Natural killer cell (primary cell): ENCODE data around the gene UXS1. TPM values are rescaled to one million over a fixed set of nuclear protein-coding genes. Genes with fewer than 3 reads are reported as not detected.
"Not testable (repeated sequence)": the region's sequence is repeated elsewhere in the genome, so short reads cannot be mapped to it uniquely, and the experiment has no call there.

ENCODE experiments used
- ATAC-seq, 3 donors: fragments of 150-1000 bp in 2 of 3; fragments of 200-7000 bp in 1 of 3; cut with Tn5 transposase; 1 replicate in 1 of 3; 2 replicates in 2 of 3; pipeline ENCODE4 v1.10.0; 2021; ENCODE audit warnings: mild to moderate bottlenecking in 2 of 3, moderate library complexity in 2 of 3
- DNase-seq, 2 donors: peaks; one replicate each; pipeline versions ENCODE4 v3.0.0 to v3.0.0-alpha.2; 2013 to 2021; ENCODE audit warnings: mixed read lengths in 1 of 2
- H3K27ac ChIP-seq: one replicate; pipeline ENCODE4 v1.5.1; 2013; ENCODE audit warnings: mild to moderate bottlenecking, low read length
- H3K27me3 ChIP-seq: one replicate; pipeline ENCODE4 v1.6.1; 2013; ENCODE audit warnings: low read length; ENCODE audit not compliant: control insufficient read depth, insufficient read depth
- H3K36me3 ChIP-seq: one replicate; pipeline ENCODE4 v1.6.1; 2013; ENCODE audit warnings: low read length; ENCODE audit not compliant: control insufficient read depth, insufficient read depth
- H3K4me1 ChIP-seq: one replicate; pipeline ENCODE4 v1.6.1; 2013; ENCODE audit warnings: low read length; ENCODE audit not compliant: control insufficient read depth, insufficient read depth
- H3K4me3 ChIP-seq: one replicate; pipeline ENCODE4 v1.5.1; 2013; ENCODE audit warnings: low read length
- H3K9me3 ChIP-seq: one replicate; pipeline ENCODE4 v1.6.1; 2013; ENCODE audit warnings: low read length; ENCODE audit not compliant: control insufficient read depth, insufficient read depth
- H3K27ac Mint-ChIP-seq, 2 donors: one replicate each; pipeline ENCODE4 v1.8.0; 2022; ENCODE audit warnings: mild to moderate bottlenecking in 2 of 2, mixed read lengths in 2 of 2, moderate library complexity in 1 of 2
- H3K27me3 Mint-ChIP-seq, 2 donors: one replicate each; pipeline ENCODE4 v1.8.0; 2022; ENCODE audit warnings: low read depth in 2 of 2, mixed read lengths in 2 of 2
- H3K36me3 Mint-ChIP-seq: one replicate; pipeline ENCODE4 v1.8.0; 2022; ENCODE audit warnings: mixed read lengths
- H3K4me1 Mint-ChIP-seq, 2 donors: one replicate each; pipeline ENCODE4 v1.8.0; 2022; ENCODE audit warnings: mixed read lengths in 2 of 2
- H3K4me3 Mint-ChIP-seq: one replicate; pipeline ENCODE4 v1.8.0; 2022; ENCODE audit warnings: mild to moderate bottlenecking, moderate library complexity, mixed read lengths
- H3K9me3 Mint-ChIP-seq, 2 donors: one replicate each; pipeline ENCODE4 v1.8.0; 2022; ENCODE audit warnings: mixed read lengths in 2 of 2
- WGBS: methylation state at CpG from one replicate; pipeline ENCODE4 v1.1.7; 2013; ENCODE audit warnings: missing lambda C conversion rate; ENCODE audit not compliant: insufficient coverage; 5-methylcytosine and 5-hydroxymethylcytosine counted together
- intact Hi-C: fragments of 100-400 bp; cut with micrococcal nuclease; formaldehyde crosslinking; loops from one replicate; pipeline ENCODE4 v1.14.2; 2022
- total RNA-seq, 4 donors: library from RNA; stranded (reverse); fragments of 120-200 nt in 1 of 4; gene quantifications; one replicate each; pipeline versions ENCODE4 v1.2.3 to v1.2.4, GENCODE V29; 2013 to 2022
- TF ChIP-seq, protein P1 (sequence below): fragments of 200-600 bp; IDR thresholded peaks from one replicate; pipeline ENCODE4 v1.8.0; 2022; ENCODE audit warnings: antibody characterized with exemption

Gene UXS1
- total RNA-seq, 3 donors from 2014 or later (not counting 1 experiment from before 2014, with no cell fraction given) = 36.3 to 60.4 (median 37.5) TPM

DNA sequence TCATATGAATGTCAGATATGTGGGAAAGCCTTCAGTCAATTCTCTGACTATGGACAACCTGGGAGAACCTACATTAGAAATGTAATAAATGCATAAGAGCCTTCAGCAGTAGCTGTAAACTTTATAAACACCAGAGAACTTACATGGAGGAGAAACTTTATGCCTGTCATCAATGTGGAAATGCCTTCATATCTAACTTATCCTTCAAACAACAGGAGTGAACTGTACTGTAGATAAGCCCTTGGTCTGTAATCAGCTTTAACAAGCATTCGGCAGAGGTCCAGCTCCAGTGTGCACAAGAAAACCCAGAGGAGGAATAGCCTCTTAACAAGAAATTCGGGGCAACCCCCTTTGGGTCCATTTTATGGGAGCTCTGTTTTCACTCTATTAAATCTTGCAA lies 14.8 kb upstream of the UXS1 start:
- H3K4me1 ChIP-seq = no peaks in the 10 kb centered on the region
- no peaks in the 10 kb centered on the region for H3K4me1 Mint-ChIP-seq

DNA sequence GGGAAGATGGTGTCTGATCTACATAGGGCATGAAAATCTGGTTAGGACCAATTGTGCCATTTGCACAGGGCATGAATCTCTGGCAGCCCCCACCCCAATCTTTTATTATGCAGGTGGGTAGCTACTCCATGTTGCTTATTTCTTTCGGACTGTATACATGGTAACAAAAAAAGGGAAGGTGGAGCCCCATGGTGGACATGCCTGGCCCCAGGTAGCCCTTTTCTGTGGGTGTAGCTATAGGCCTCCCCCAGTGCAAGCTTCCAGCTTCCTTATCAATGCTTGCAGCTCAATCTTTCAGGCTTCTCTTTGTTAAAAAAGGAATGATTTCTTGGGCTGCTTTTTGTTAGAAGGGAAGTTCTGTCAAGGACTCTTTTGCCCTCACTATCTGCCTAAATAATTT lies 14.3 kb upstream of the UXS1 start:
- Histone ChIP-seq H3K4me3 (no peak overlapping the region), H3K27me3 (no peaks in the 10 kb centered on the region), H3K27ac (no peak overlapping the region), H3K4me1 (no peaks in the 10 kb centered on the region), H3K9me3 (no peaks in the 10 kb centered on the region), H3K36me3 (no peaks in the 10 kb centered on the region)
- H3K27ac Mint-ChIP-seq = no peak overlapping the region
- peaks cover 0 to 6% of the 10 kb centered on the region in 2 donors for H3K27me3 Mint-ChIP-seq
- WGBS = 89% methylated on average over 1 of the region's 1 CpG
- H3K36me3 Mint-ChIP-seq = no peaks in the 10 kb centered on the region
- intact Hi-C loops = no loop called here
- no peaks in the 10 kb centered on the region for H3K9me3 Mint-ChIP-seq
- no peaks in the 10 kb centered on the region for H3K4me1 Mint-ChIP-seq
- ATAC-seq (no peak), DNase-seq (no peak)
- TF ChIP-seq, protein P1, sequence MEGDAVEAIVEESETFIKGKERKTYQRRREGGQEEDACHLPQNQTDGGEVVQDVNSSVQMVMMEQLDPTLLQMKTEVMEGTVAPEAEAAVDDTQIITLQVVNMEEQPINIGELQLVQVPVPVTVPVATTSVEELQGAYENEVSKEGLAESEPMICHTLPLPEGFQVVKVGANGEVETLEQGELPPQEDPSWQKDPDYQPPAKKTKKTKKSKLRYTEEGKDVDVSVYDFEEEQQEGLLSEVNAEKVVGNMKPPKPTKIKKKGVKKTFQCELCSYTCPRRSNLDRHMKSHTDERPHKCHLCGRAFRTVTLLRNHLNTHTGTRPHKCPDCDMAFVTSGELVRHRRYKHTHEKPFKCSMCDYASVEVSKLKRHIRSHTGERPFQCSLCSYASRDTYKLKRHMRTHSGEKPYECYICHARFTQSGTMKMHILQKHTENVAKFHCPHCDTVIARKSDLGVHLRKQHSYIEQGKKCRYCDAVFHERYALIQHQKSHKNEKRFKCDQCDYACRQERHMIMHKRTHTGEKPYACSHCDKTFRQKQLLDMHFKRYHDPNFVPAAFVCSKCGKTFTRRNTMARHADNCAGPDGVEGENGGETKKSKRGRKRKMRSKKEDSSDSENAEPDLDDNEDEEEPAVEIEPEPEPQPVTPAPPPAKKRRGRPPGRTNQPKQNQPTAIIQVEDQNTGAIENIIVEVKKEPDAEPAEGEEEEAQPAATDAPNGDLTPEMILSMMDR = no peak
- no peak overlapping the region for H3K4me3 Mint-ChIP-seq

More for the DNA sequence above, 14.8 kb upstream of the UXS1 start:
- no peak overlapping the region for H3K4me3 ChIP-seq
- DNase-seq = no peak
- TF ChIP-seq, protein P1 = no peak
- no peaks in the 10 kb centered on the region for H3K27me3 ChIP-seq
- ATAC-seq = no peak
- H3K36me3 Mint-ChIP-seq = no peaks in the 10 kb centered on the region
- H3K9me3 Mint-ChIP-seq = no peaks in the 10 kb centered on the region
- no peaks in the 10 kb centered on the region for H3K9me3 ChIP-seq
- H3K36me3 ChIP-seq = no peaks in the 10 kb centered on the region
- H3K27me3 Mint-ChIP-seq = peaks cover 0 to 6% of the 10 kb centered on the region in 2 donors
- intact Hi-C loops = no loop called here
- WGBS = 93% methylated on average over 2 of the region's 2 CpGs
- no peak overlapping the region for H3K27ac ChIP-seq
- H3K27ac Mint-ChIP-seq = no peak overlapping the region
- H3K4me3 Mint-ChIP-seq = no peak overlapping the region

DNA sequence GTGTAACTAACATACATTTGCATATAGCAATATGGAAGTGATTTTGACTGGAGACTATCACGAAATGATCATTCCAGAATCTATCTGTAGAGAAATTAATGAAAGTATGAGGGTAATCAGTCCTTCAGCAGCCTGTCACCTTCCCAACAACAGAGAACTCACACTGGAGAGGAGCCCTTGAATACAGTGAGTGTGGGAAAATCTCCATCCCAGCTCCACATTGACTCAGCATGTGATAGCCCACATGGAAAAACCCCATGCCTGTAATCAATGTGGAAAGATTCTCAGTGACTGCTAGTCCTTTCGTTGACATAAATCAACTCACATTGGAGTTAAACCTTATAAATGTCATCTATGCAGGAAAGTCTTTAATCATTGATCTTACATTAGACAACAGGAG lies 13.1 kb upstream of the UXS1 start:
- Mint-ChIP-seq H3K27me3 (peaks cover 0 to 6% of the 10 kb centered on the region in 2 donors), H3K27ac (no peak overlapping the region), H3K36me3 (no peaks in the 10 kb centered on the region), H3K4me3 (no peak overlapping the region), H3K9me3 (no peaks in the 10 kb centered on the region), H3K4me1 (no peaks in the 10 kb centered on the region)
- TF ChIP-seq, protein P1 = no peak
- intact Hi-C loops = no loop called here
- Histone ChIP-seq H3K9me3 (no peaks in the 10 kb centered on the region), H3K27ac (no peak overlapping the region), H3K4me3 (no peak overlapping the region), H3K4me1 (no peaks in the 10 kb centered on the region), H3K27me3 (no peaks in the 10 kb centered on the region), H3K36me3 (no peaks in the 10 kb centered on the region)
- 83% methylated on average over 1 of the region's 2 CpGs for WGBS
- DNase-seq (no peak), ATAC-seq (no peak)

DNA sequence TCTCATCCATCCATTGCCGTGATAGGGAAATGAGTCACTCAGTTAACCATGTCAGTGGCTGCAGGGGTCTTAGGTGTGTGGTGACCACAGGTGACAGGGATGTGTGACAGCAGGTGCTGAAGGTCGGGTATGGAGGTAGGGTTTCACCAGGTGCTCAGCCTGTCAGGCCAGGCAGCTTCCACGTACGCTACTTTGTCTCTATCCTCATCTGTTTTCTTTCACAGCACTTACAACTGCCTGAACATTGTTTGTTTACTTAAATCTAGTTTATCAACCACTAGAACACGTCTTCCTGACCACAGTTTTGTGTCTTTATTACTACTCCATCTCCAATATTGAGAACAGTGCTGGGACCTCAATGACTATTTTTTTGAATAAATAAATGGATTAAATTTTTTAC lies 11.4 kb upstream of the UXS1 start:
- Mint-ChIP-seq H3K4me3 (no peak overlapping the region), H3K27ac (no peak overlapping the region), H3K9me3 (no peaks in the 10 kb centered on the region), H3K36me3 (no peaks in the 10 kb centered on the region), H3K4me1 (no peaks in the 10 kb centered on the region), H3K27me3 (peaks cover 0 to 6% of the 10 kb centered on the region in 2 donors)
- intact Hi-C loops = no loop called here
- no peaks in the 10 kb centered on the region for H3K36me3 ChIP-seq
- H3K9me3 ChIP-seq = no peaks in the 10 kb centered on the region
- TF ChIP-seq, protein P1 = no peak
- ATAC-seq (no peak), DNase-seq (no peak)
- no peak overlapping the region for H3K27ac ChIP-seq
- H3K4me1 ChIP-seq = no peaks in the 10 kb centered on the region
- no peak overlapping the region for H3K4me3 ChIP-seq
- H3K27me3 ChIP-seq = no peaks in the 10 kb centered on the region
- 77% methylated on average over 2 of the region's 5 CpGs for WGBS

DNA sequence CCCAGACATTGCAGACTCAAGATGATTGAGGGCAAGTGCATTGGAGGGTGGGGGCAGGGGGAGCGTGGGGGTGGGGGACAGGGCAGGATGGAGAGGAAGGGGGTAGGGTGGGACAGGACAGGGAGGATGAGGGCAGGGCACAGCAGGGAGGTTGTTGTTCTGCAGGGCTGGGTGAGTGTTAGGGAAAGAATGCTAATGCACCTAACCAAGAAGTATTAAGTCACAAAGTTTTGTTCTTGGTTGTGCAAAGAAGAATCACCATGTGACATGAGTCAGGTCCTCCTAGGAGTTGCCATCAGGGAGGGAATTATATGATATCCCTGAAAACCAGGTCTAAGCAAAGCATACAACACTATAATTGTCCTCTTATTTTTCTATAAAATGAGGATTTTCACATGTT lies 10.4 kb upstream of the UXS1 start:
- H3K9me3 Mint-ChIP-seq, H3K27ac Mint-ChIP-seq, H3K4me3 ChIP-seq, H3K27me3 ChIP-seq, H3K4me3 Mint-ChIP-seq, DNase-seq, H3K27ac ChIP-seq, H3K36me3 ChIP-seq, intact Hi-C loops, H3K9me3 ChIP-seq, H3K36me3 Mint-ChIP-seq, H3K27me3 Mint-ChIP-seq, H3K4me1 Mint-ChIP-seq, H3K4me1 ChIP-seq, ATAC-seq: not testable (repeated sequence)
- WGBS = 57% methylated on average over 1 of the region's 1 CpG
